Caco-2 (cell line): ENCODE measurements around the gene PPARD. TPM values are rescaled to one million over a fixed set of nuclear protein-coding genes. Genes with fewer than 3 reads are reported as not detected.
A peak's percentile ranks its signal among the peaks of the same experiment; 100 is the strongest.

ENCODE experiments used
- Bru-seq: library from RNA; stranded (reverse); fragments of 400-500 nt; gene quantifications from one replicate; lab custom pipeline; 2021; lab: Mats Ljungman, UMichigan
- BruChase-seq, 2 experiments: library from RNA; stranded (reverse); fragments of 400-500 nt; gene quantifications; one replicate each; lab custom pipeline; 2021; lab: Mats Ljungman, UMichigan
- BruUV-seq: library from RNA; stranded (reverse); fragments of 400-500 nt; replicated peaks from 2 replicates; lab custom pipeline; 2021; lab: Mats Ljungman, UMichigan
- CTCF ChIA-PET: fragments of 300-600 bp; sonication (Branson Sonifier 250); formaldehyde crosslinking; loops from one replicate; lab custom pipeline; 2022; ENCODE audit warnings: antibody characterized with exemption; lab: Charles Lee
- POLR2A ChIA-PET: fragments of 300-600 bp; sonication (Branson Sonifier 250); formaldehyde crosslinking; loops from one replicate; lab custom pipeline; 2022; ENCODE audit warnings: antibody characterized with exemption; lab: Charles Lee
- DNase-seq, 2 experiments: peaks; one replicate each; pipeline versions ENCODE4 v3.0.0 to v3.0.0-alpha.2; 2020 to 2022
- H3K27me3 ChIP-seq: replicated peaks from 2 replicates; pipeline ENCODE4 v1.6.0; 2011; ENCODE audit warnings: low read length; ENCODE audit not compliant: control insufficient read depth, insufficient read depth
- H3K36me3 ChIP-seq: 2 replicates; pipeline ENCODE4 v1.5.1; 2011; ENCODE audit warnings: low read length; ENCODE audit not compliant: control insufficient read depth, insufficient read depth
- H3K4me1 ChIP-seq: fragments of 250-450 bp; sonication (Bioruptor Pico); 2 replicates; pipeline ENCODE4 v1.5.1; 2020; ENCODE audit warnings: mild to moderate bottlenecking
- H3K4me3 ChIP-seq: 2 replicates; pipeline ENCODE4 v1.5.1; 2011; ENCODE audit warnings: low read depth, mild to moderate bottlenecking, control low read depth, low read length
- H3K9me3 ChIP-seq: fragments of 250-450 bp; sonication (Bioruptor Pico); 2 replicates; pipeline ENCODE4 v1.5.1; 2020; ENCODE audit warnings: mild to moderate bottlenecking, moderate library complexity
- H3K27ac Mint-ChIP-seq: one replicate; pipeline ENCODE4 v1.8.0; 2022; ENCODE audit warnings: mixed read lengths; ENCODE audit not compliant: unreplicated experiment
- H3K27me3 Mint-ChIP-seq: one replicate; pipeline ENCODE4 v1.8.0; 2022; ENCODE audit warnings: mixed read lengths; ENCODE audit not compliant: insufficient read depth, unreplicated experiment
- H3K36me3 Mint-ChIP-seq: one replicate; pipeline ENCODE4 v1.8.0; 2022; ENCODE audit warnings: mild to moderate bottlenecking, mixed read lengths; ENCODE audit not compliant: insufficient read depth, unreplicated experiment
- H3K4me1 Mint-ChIP-seq: one replicate; pipeline ENCODE4 v1.8.0; 2022; ENCODE audit warnings: low read depth, mixed read lengths; ENCODE audit not compliant: unreplicated experiment
- H3K4me3 Mint-ChIP-seq: one replicate; pipeline ENCODE4 v1.8.0; 2022; ENCODE audit warnings: mild to moderate bottlenecking, moderate library complexity, mixed read lengths; ENCODE audit not compliant: unreplicated experiment
- H3K9me3 Mint-ChIP-seq: one replicate; pipeline ENCODE4 v1.8.0; 2022; ENCODE audit warnings: mixed read lengths; ENCODE audit not compliant: unreplicated experiment
- intact Hi-C: fragments of 100-400 bp; cut with micrococcal nuclease; formaldehyde crosslinking; loops from one replicate; pipeline ENCODE4 v1.10.0; 2022; ENCODE audit not compliant: unreplicated experiment
- long read RNA-seq: library from polyadenylated mRNA; stranded (forward); transcript quantifications from one replicate; pipeline ENCODE4 v2.0.0, GENCODE V29; 2022
- total RNA-seq: library from RNA; stranded (reverse); gene quantifications from 2 replicates; pipeline ENCODE4 v1.2.3, GENCODE V29; 2022
- TF ChIP-seq, protein P1 (sequence below), 2 experiments: fragments of 200-600 bp in 1 of 2; IDR thresholded peaks; 1 replicate in 1 of 2; 2 replicates in 1 of 2; pipeline versions ENCODE4 v1.5.1 to v1.8.0; 2011 to 2022; ENCODE audit warnings: antibody characterized with exemption in 1 of 2, control low read depth in 1 of 2, inconsistent platforms in 1 of 2, low read depth in 1 of 2, low read length in 1 of 2, mild to moderate bottlenecking in 1 of 2, moderate library complexity in 1 of 2; ENCODE audit not compliant: insufficient read depth in 1 of 2, severe bottlenecking in 1 of 2, unreplicated experiment in 1 of 2

The PPARD gene
- total RNA-seq (11.3 and 12.0 TPM in 2 replicates), Bru-seq, nascent RNA (percentile 58 among the genes with signal in this experiment), BruChase-seq, experiment 1, labeled RNA remaining after a 2-hour chase (percentile 64 among the genes with signal in this experiment), BruChase-seq, experiment 2, labeled RNA remaining after a 6-hour chase (percentile 68 among the genes with signal in this experiment)
- long read RNA-seq, transcript PPARD-203 (8 exons, 3,747 nt) = major isoform, 7 of 25 reads
- long read RNA-seq, partial matches to known transcripts = 7 of 25 reads
- long read RNA-seq, other reads (novel, unspliced or antisense) = 11 of 25 reads

- Mint-ChIP-seq H3K27ac (peak within 1 kb of the TSS; percentile 78), H3K4me3 (peak within 1 kb of the TSS; percentile 85), H3K36me3 (peaks cover 17% of the 10 kb centered on the region), H3K27me3 (no peaks in the 10 kb centered on the region), H3K4me1 (no peaks in the 10 kb centered on the region), H3K9me3 (no peaks in the 10 kb centered on the region)
- Histone ChIP-seq H3K36me3 (no peaks in the 10 kb centered on the region), H3K9me3 (no peaks in the 10 kb centered on the region), H3K27me3 (no peaks in the 10 kb centered on the region), H3K4me1 (peaks cover 6% of the 10 kb centered on the region), H3K4me3 (peak within 1 kb of the TSS; percentile 84)
- ChIA-PET CTCF (interaction anchor here (0.6 to 3.5 kb wide), 15 partner anchors 15 to 125 kb away, joined by 3 to 50 read pairs (median 4); partner anchors contain the start of genes DEF6, FANCE and RPL10A), POLR2A (interaction anchor here (0.7 to 1.5 kb wide), 4 partner anchors 15 to 1631 kb away, joined by 3 to 6 read pairs (median 3); partner anchors contain the start of genes RPL10A and UQCC2)
- peak; percentile 97 to 99 for DNase-seq
- intact Hi-C loops = loop anchor here (1.0 kb wide), 5 partner anchors 45 to 126 kb away; partner anchors contain the start of genes DEF6 and RPL10A
- BruUV-seq = no TSS peak
- TF ChIP-seq, protein P1, sequence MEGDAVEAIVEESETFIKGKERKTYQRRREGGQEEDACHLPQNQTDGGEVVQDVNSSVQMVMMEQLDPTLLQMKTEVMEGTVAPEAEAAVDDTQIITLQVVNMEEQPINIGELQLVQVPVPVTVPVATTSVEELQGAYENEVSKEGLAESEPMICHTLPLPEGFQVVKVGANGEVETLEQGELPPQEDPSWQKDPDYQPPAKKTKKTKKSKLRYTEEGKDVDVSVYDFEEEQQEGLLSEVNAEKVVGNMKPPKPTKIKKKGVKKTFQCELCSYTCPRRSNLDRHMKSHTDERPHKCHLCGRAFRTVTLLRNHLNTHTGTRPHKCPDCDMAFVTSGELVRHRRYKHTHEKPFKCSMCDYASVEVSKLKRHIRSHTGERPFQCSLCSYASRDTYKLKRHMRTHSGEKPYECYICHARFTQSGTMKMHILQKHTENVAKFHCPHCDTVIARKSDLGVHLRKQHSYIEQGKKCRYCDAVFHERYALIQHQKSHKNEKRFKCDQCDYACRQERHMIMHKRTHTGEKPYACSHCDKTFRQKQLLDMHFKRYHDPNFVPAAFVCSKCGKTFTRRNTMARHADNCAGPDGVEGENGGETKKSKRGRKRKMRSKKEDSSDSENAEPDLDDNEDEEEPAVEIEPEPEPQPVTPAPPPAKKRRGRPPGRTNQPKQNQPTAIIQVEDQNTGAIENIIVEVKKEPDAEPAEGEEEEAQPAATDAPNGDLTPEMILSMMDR (IDR thresholded peaks at IDR 0.05; ENCODE audit: insufficient read depth in 1 of 2, low read depth in 1 of 2, low read length in 1 of 2, severe bottlenecking in 1 of 2, unreplicated experiment in 1 of 2) = peak; percentile 88 to 97
Measured at GRCh38 chr6:35342258-35343091, at the start of gene PPARD. PPARD (plus strand) TSS chr6:35342558; CDS start chr6:35411088, 68,530 bp downstream.

DNA sequence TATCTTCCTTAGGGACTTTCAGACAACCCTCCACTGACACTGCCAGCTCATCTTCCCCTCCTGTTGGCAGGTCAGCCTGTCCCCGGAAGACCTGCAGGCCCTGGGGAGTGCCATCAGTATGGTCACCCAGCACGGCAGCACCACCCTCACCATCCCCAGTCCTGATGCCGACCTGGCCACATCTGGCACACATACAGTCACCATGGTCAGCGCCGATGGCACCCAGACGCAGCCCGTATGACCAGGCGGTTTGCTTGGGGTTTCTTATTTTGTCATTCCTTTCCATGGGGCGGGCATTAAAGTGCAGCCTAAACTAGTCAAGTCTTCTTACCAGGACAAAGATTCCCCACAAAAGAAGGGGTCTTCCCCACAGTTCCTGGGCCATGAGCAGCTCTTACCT is 48.7 kb upstream of the PPARD start:
- H3K36me3 ChIP-seq = peaks cover 1% of the 10 kb centered on the region; the same call in 1 of the 2 replicates
- H3K27ac Mint-ChIP-seq = no peak overlapping the region
- POLR2A ChIA-PET = no interaction called here
- H3K36me3 Mint-ChIP-seq = no peaks in the 10 kb centered on the region
- peaks cover 5% of the 10 kb centered on the region; the same call in 1 of the 2 replicates for H3K4me1 ChIP-seq
- no peak overlapping the region for H3K4me3 ChIP-seq
- intact Hi-C loops = loop anchor here (1.0 to 10.0 kb wide), 3 partner anchors 175 to 441 kb away; partner anchors contain the start of genes ARMC12 and RPL10A
- no peaks in the 10 kb centered on the region for H3K9me3 ChIP-seq
- no peak overlapping the region for H3K4me3 Mint-ChIP-seq
- CTCF ChIA-PET = interaction anchor here (1.4 to 1.7 kb wide), 2 partner anchors 34 to 158 kb away, joined by 4 to 5 read pairs; partner anchors contain the start of gene FANCE
- no TSS peak for BruUV-seq
- no peaks in the 10 kb centered on the region for H3K9me3 Mint-ChIP-seq
- no peaks in the 10 kb centered on the region for H3K4me1 Mint-ChIP-seq
- H3K27me3 ChIP-seq = no peaks in the 10 kb centered on the region
- H3K27me3 Mint-ChIP-seq = no peaks in the 10 kb centered on the region
- DNase-seq = no peak
- TF ChIP-seq, protein P1 (IDR thresholded peaks at IDR 0.05; ENCODE audit: insufficient read depth in 1 of 2, low read depth in 1 of 2, low read length in 1 of 2, severe bottlenecking in 1 of 2, unreplicated experiment in 1 of 2) = no peak
